Fibroblast of lung (primary cell): ENCODE results near the gene RPL36AL.

Source experiments
- CTCF ChIP-seq, 2 donors: IDR thresholded peaks in 1 of 2; conservative IDR thresholded peaks in 1 of 2; 1 replicate in 1 of 2; 2 replicates in 1 of 2; pipeline ENCODE4 v1.5.1; 2011 to 2012; ENCODE audit warnings: low read length in 2 of 2, control low read depth in 1 of 2, inconsistent platforms in 1 of 2, low read depth in 1 of 2, mild to moderate bottlenecking in 1 of 2
- EZH2 ChIP-seq: IDR thresholded peaks from 2 replicates; pipeline ENCODE4 v1.5.1; 2012; ENCODE audit warnings: low read length, control low read depth, mild to moderate bottlenecking; ENCODE audit errors: missing control alignments

DNA sequence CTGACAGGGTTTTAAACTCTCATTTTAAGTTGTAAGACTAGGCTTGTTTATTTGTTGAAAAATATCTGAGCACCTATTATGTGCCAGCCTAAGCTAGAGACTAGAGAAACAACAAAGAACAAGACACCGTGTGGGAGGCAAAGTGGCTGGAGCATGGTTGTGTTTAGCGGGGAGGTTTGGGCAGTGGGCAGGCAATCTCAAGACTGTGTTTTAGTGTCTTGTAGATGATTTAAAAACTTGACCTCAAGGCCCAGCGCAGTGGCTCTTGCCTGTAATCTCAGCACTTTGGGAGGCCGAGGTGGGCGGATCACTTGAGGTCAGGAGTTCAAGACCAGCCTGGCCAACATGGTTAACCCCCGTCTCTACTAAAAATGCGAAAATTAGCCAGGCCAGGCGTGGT lies 7.8 kb downstream of the RPL36AL start:
- TF ChIP-seq CTCF (conservative IDR thresholded peaks at IDR 0.05 in 1 of 2, IDR thresholded peaks at IDR 0.05 in 1 of 2; ENCODE audit: low read depth in 1 of 2, low read length in 2 of 2) (no peak), EZH2 (no peak)
